NCI-H82 treated with DMSO at 0.1 percent for 48 hours (cell line): Measurements from ENCODE around the gene TUSC2.

ENCODE experiments used
- DNase-seq: peaks from one replicate; lab custom pipeline; 2025; ENCODE audit not compliant: unreplicated experiment; lab: John Stamatoyannopoulos, UW

TUSC2 gene

GRCh38 chr3:50275996-50276761 lies 51.8 kb downstream of the TUSC2 start:
- DNase-seq = no peak

- no peak for DNase-seq
Observed at GRCh38 chr3:50275141-50275995, 52.7 kb downstream of the TUSC2 start.
